Sciatic nerve (tissue), 2 donors: Measurements from ENCODE around the gene ZFAND3. TPM values are rescaled to one million over a fixed set of nuclear protein-coding genes. Genes with fewer than 3 reads are reported as not detected.
A peak's percentile ranks its signal among the peaks of the same experiment; 100 is the strongest.

Experiments
- ATAC-seq: fragments of 200-7000 bp; cut with Tn5 transposase; one replicate; pipeline ENCODE4 v1.9.1; 2020; ENCODE audit warnings: mild to moderate bottlenecking, moderate library complexity
- DNase-seq: peaks from one replicate; pipeline ENCODE4 v3.0.0-alpha.2; 2020; ENCODE audit warnings: low spot score
- intact Hi-C: fragments of 100-400 bp; cut with DNase I; formaldehyde crosslinking; loops from one replicate; pipeline ENCODE4 v1.14.2; 2022
- total RNA-seq: library from RNA; stranded (reverse); fragmentation: NEBNext Ultra II Directional; extraction: Animal tissue kit (Norgen Biotek cat#: 25700); gene quantifications from one replicate; pipeline ENCODE4 v1.2.1, GENCODE V29; 2021
- donor health status: DM: no; HTN: no; CAD: no.
- donor health status: DM: no; HTN: no; CAD: no.

The ZFAND3 gene
- total RNA-seq, 1 donor from 2014 or later = 58.9 TPM

DNA sequence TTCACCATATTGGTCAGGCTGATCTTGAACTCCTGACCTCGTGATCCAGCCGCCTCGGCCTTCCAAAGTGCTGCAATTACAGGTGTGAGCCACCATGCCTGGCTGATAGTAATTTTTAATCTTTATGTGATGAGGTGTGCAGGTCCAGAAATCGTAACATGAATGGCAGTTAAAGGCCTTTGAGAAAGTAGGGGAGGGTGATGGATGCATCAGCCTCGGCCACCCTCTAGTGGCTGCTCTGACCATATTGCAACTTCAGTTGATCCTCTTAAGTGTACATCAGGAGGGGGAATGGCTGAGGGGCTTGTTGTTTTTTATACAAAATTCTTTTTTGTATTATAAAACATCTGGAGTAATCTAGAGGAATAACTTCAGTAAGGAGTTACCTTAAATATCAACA lies 193.0 kb downstream of the ZFAND3 start:
- ATAC-seq = peak; percentile 58
- DNase-seq = no peak
- intact Hi-C loops = no loop called here

- ATAC-seq (no peak), DNase-seq (no peak)
- intact Hi-C loops = no loop called here
Observed at GRCh38 chr6:38015341-38015740, 195.8 kb downstream of the ZFAND3 start.

DNA sequence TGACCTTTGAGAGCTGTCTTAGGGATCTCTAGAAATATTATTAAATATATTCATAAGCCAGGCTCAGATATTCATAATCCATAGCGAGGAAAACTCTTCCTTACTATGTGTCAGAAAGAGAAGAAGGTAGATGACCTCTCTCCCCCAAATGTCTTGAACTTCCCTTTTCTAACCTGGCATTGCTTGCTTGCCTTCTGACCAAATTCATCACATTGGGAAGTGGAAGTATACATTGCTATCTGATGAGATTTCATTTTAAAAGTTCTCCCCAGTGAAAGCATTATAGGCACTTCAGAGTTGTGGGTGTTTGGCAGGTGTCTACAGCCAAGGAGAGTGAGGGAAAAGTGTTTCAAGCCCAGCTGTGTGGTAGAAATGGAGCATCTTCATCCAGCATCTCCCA lies 197.3 kb downstream of the ZFAND3 start:
- ATAC-seq (no peak), DNase-seq (no peak)
- intact Hi-C loops = no loop called here

GRCh38 chr6:38018755-38019165 lies 199.2 kb downstream of the ZFAND3 start:
- intact Hi-C loops = no loop called here
- DNase-seq = no peak
- no peak for ATAC-seq

DNA sequence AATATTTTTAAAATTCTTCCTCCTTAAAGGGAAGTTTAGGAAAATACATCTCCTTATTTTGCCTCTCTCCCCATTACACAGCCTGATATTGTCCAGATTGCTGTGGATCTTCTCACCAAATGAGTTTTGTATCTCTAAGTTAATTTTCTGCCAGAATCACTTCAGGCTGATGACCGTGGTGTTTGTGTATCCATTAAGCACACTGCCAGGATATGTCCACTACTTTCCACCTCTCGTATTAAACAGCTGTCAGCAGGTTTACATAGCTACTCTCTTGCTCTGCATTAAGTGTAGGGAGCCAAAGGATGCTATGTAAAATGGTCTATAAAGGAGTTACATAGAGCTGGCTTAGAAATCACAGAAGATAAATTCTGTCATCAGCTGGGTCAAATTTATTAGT lies 201.1 kb downstream of the ZFAND3 start:
- DNase-seq = no peak
- ATAC-seq = no peak
- intact Hi-C loops = no loop called here

- DNase-seq (no peak), ATAC-seq (no peak)
- intact Hi-C loops = no loop called here
Observed at GRCh38 chr6:38021029-38021428, 201.5 kb downstream of the ZFAND3 start.

GRCh38 chr6:38021571-38021970 lies 202.0 kb downstream of the ZFAND3 start:
- no peak for DNase-seq
- intact Hi-C loops = no loop called here
- ATAC-seq = no peak

DNA sequence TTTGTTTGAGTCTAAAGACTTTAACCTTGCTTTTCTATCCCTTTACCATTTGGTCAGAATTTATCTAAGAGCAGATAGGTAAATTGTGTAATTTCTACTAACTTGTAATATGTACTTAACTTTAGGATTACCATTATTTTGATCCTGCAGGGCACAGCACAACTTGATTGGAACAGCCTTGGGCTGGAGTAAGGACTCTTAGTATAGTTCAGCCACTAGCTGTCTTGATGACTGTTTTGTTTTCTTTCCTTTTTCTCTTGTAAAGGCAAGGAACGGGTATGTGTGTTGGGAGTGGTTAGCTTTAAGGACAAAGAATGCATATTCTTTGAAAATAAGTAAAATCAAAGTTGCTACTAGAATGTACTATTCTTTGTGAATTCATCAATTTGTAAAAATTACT lies 203.2 kb downstream of the ZFAND3 start:
- DNase-seq (no peak), ATAC-seq (no peak)
- intact Hi-C loops = no loop called here

- ATAC-seq (no peak), DNase-seq (no peak)
- intact Hi-C loops = no loop called here
Observed at GRCh38 chr6:38024908-38025307, 205.4 kb downstream of the ZFAND3 start.

DNA sequence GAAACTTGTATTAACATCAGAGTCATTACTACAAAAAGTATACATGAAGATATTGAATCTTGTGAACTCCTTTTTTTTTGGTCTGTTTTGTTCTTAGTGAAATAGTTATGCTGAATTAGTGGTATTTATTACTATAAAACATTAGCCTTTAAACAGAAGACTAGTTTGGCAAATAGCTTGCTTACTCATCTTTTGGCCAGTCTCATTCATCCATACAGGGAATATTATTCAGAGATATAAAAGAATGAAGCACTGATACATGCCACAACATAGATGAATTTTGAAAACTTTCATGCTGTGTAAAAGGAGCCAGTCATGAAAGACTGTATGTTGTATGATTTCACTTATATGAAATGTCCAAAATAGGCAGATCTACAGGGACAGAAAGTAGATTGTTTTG lies 205.9 kb downstream of the ZFAND3 start:
- DNase-seq (no peak), ATAC-seq (no peak)
- intact Hi-C loops = no loop called here

- ATAC-seq (no peak), DNase-seq (no peak)
- intact Hi-C loops = no loop called here
Observed at GRCh38 chr6:38027685-38028373, 208.3 kb downstream of the ZFAND3 start.

- no peak for DNase-seq
- ATAC-seq = no peak
- intact Hi-C loops = no loop called here
Observed at GRCh38 chr6:38030380-38030779, 210.9 kb downstream of the ZFAND3 start.

DNA sequence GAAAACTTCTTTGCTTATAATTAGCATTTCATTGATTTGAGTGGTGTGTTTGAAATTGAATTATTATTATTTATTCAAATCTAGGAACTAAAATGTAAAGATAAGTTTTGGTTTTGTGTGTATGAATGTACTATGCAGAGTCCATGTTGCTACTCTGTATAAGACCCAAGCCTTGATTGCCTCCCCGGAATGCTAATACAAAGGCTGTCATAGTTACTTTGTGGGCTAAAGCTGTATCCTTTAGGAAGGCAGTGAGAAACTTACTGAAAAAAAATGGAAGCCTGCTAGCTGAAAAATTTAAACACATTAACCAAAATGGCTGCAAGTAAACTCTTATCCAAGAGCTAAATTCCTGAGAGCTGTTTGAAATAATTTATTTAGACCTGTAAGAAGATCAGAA lies 213.3 kb downstream of the ZFAND3 start:
- no peak for DNase-seq
- intact Hi-C loops = no loop called here
- no peak for ATAC-seq

DNA sequence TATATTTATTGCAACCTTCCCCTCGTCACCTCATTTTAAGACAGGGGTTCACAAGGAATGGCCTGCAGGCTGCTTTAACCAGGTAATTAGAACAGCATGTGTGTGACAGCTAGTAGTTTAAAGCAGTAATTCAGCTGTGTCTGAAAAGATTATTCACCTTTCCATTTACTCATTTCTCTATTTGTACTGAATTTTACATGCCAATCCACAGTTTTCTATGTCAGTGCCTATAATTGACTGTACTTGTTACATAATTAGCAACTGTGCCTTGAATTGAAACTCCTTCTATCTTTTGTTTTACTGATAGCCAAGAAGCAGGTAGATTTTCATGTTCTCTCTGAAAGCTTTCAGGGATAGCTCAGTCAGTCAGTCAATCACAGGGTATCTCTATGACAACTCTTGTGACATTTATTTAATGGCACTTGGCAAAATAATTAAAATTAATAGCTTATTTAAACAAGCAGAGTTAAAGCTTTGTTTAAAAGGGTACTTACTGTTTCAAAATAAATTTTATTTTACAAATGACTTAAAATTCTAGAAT lies 214.0 kb downstream of the ZFAND3 start:
- DNase-seq (no peak), ATAC-seq (no peak)
- intact Hi-C loops = no loop called here

DNA sequence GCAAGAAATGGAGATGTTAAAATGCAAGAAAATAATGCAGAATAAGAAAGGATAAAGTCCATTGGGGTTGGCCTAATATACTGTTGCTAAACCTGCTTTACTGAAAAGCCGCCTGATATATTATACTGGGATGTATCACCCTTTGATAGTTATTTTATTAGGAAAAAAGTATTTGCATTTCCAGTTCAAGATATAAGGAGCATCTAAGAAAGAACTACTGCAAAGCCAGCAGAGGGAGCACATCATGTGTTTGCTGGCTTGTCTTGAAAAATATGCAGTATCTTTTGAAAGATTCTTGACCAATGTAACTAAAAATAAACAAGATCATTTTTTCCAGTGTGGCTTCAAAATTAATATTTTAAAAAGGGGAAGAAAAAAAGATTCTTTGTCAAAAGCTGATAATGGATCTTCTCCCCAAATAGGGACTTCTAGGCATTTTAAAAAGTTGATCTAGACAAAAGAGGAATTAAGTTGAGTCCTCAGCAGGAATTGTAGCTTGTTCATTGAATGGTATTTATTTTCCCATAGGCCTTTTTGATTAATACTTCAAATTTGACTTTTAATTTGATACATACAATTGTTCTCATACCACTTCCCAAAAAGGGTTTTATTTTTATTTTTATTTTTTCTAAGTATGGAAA lies 214.9 kb downstream of the ZFAND3 start:
- ATAC-seq = no peak
- intact Hi-C loops = no loop called here
- no peak for DNase-seq

DNA sequence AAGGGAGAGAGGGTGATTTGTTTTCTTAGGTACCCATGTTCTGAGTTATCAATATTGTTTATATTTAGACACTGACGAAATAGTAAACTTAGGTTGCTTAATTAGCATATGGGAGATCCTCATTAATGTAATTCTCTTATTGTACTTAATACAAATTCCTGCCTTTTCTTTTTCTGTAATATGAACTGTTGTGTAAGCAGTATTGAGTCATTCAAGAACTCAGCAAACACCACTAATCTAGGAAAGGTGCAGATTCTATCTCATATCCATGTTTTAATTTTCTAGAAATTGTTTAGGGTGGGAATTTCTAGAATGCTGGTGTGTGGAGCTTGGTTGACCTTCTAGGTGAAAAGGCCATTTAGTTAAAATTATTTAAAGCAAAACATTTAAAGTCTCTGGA lies 216.0 kb downstream of the ZFAND3 start:
- intact Hi-C loops = no loop called here
- ATAC-seq (no peak), DNase-seq (no peak)

DNA sequence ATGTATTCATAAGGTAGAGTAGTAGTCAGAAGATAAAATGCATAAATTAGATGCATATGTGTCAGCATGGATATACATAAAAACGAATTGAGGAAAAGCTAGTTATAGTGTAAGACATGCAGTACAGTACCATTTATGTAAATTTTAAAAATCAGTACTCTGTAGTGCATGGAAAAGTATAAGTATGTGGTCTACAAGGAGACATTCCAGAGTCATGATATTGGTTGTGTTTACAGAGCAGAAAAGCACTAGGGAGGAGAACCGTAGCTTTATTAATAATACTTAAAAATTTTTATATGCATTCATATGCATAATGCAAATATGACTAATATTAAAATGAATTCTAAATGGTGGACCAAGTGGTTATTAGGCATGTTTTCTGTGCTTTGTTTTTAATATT lies 220.0 kb downstream of the ZFAND3 start:
- intact Hi-C loops = no loop called here
- ATAC-seq (no peak), DNase-seq (no peak)

GRCh38 chr6:38040254-38040653 lies 220.7 kb downstream of the ZFAND3 start:
- ATAC-seq (no peak), DNase-seq (no peak)
- intact Hi-C loops = no loop called here

DNA sequence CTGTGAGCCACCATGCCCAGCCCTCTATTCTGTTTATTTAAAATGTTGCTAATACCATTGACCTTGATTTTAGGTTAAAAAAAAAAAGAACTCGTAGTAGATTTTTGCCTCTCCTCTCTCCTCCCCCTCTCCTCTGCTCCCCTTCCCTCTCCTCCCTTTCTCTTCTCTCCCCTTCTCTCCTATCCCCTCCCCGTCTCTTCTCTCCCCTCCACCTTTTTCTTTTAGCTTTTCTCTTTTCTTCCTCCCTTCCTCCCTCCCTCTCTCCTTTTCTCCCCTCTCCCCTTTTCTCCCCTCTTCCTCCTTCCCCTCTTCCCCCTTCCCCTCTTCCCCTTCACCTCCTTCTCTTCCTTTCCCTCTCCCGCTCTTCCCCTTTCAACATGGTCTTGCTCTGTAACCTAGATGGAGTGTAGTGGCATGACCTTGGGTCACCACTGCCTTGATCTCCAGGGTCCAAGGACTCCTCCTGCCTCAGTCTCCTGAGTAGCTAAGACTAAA lies 223.8 kb downstream of the ZFAND3 start:
- DNase-seq (no peak), ATAC-seq (no peak)
- intact Hi-C loops = no loop called here

- no peak for DNase-seq
- ATAC-seq = no peak
- intact Hi-C loops = no loop called here
Observed at GRCh38 chr6:38045701-38046305, 226.3 kb downstream of the ZFAND3 start.
